Trophoblast cell (in vitro differentiated cells and primary cell): Measurements from ENCODE around the gene ULK4.

Experiments used
- DNase-seq, 2 donors: peaks; one replicate each; pipeline ENCODE4 v3.0.0-alpha.2; 2016
- H2AFZ ChIP-seq: 2 replicates; pipeline ENCODE4 v1.6.1; 2013; ENCODE audit warnings: low read length, moderate library complexity, mild to moderate bottlenecking; ENCODE audit not compliant: insufficient read depth, poor library complexity
- H2AK5ac ChIP-seq: 2 replicates; pipeline ENCODE4 v1.6.1; 2013; ENCODE audit warnings: mild to moderate bottlenecking, low read length
- H2BK120ac ChIP-seq: 2 replicates; pipeline ENCODE4 v1.6.1; 2013; ENCODE audit warnings: low read length, mild to moderate bottlenecking, moderate library complexity; ENCODE audit not compliant: insufficient read depth, poor library complexity
- H2BK12ac ChIP-seq: 2 replicates; pipeline ENCODE4 v1.6.1; 2013; ENCODE audit warnings: mild to moderate bottlenecking, low read length, moderate library complexity
- H2BK5ac ChIP-seq: 2 replicates; pipeline ENCODE4 v1.6.1; 2013; ENCODE audit warnings: low read length, low read depth, moderate library complexity, mild to moderate bottlenecking; ENCODE audit not compliant: poor library complexity
- H3K14ac ChIP-seq: 2 replicates; pipeline ENCODE4 v1.6.1; 2013; ENCODE audit warnings: mild to moderate bottlenecking, low read length
- H3K18ac ChIP-seq: 2 replicates; pipeline ENCODE4 v1.6.1; 2013; ENCODE audit warnings: mild to moderate bottlenecking, low read length
- H3K23ac ChIP-seq: 2 replicates; pipeline ENCODE4 v1.6.1; 2013; ENCODE audit warnings: low read length
- H3K27ac ChIP-seq: 2 replicates; pipeline ENCODE4 v1.5.1; 2013; ENCODE audit warnings: low read depth, mild to moderate bottlenecking, inconsistent platforms, low read length, moderate library complexity
- H3K27me3 ChIP-seq: 2 replicates; pipeline ENCODE4 v1.6.1; 2013; ENCODE audit warnings: inconsistent platforms, mild to moderate bottlenecking, low read length, moderate library complexity; ENCODE audit not compliant: insufficient read depth
- H3K36me3 ChIP-seq, 2 experiments: 1 replicate in 1 of 2; 2 replicates in 1 of 2; pipeline ENCODE4 v1.6.1; 2013; ENCODE audit warnings: low read length in 2 of 2, mild to moderate bottlenecking in 2 of 2, moderate library complexity in 1 of 2; ENCODE audit not compliant: insufficient read depth in 2 of 2, control insufficient read depth in 1 of 2
- H3K4ac ChIP-seq: 2 replicates; pipeline ENCODE4 v1.6.1; 2013; ENCODE audit warnings: low read depth, mild to moderate bottlenecking, low read length, moderate library complexity
- H3K4me1 ChIP-seq, 2 experiments: 1 replicate in 1 of 2; 2 replicates in 1 of 2; pipeline ENCODE4 v1.6.1; 2013; ENCODE audit warnings: low read length in 2 of 2, mild to moderate bottlenecking in 2 of 2, moderate library complexity in 1 of 2; ENCODE audit not compliant: insufficient read depth in 2 of 2, control insufficient read depth in 1 of 2
- H3K4me2 ChIP-seq: 2 replicates; pipeline ENCODE4 v1.6.1; 2013; ENCODE audit warnings: inconsistent platforms, mild to moderate bottlenecking, low read length, moderate library complexity
- H3K4me3 ChIP-seq: 2 replicates; pipeline ENCODE4 v1.5.1; 2013; ENCODE audit warnings: mild to moderate bottlenecking, low read depth, low read length, inconsistent platforms
- H3K79me1 ChIP-seq: one replicate; pipeline ENCODE4 v1.6.1; 2013; ENCODE audit warnings: low read length
- H3K79me2 ChIP-seq: 2 replicates; pipeline ENCODE4 v1.6.1; 2013; ENCODE audit warnings: low read length, mild to moderate bottlenecking; ENCODE audit not compliant: control insufficient read depth, insufficient read depth, poor library complexity
- H3K9ac ChIP-seq: 2 replicates; pipeline ENCODE4 v1.6.1; 2013; ENCODE audit warnings: mild to moderate bottlenecking, low read length
- H3K9me3 ChIP-seq: 2 replicates; pipeline ENCODE4 v1.6.1; 2013; ENCODE audit warnings: low read depth, mild to moderate bottlenecking, control low read depth, inconsistent platforms, low read length; ENCODE audit not compliant: insufficient read depth
- H4K12ac ChIP-seq: 2 replicates; pipeline ENCODE4 v1.6.1; 2013; ENCODE audit warnings: low read depth, mild to moderate bottlenecking, low read length, moderate library complexity
- H4K8ac ChIP-seq: 2 replicates; pipeline ENCODE4 v1.6.1; 2013; ENCODE audit warnings: low read depth, mild to moderate bottlenecking, low read length, moderate library complexity
- H4K91ac ChIP-seq: one replicate; pipeline ENCODE4 v1.6.1; 2013; ENCODE audit warnings: low read depth, mild to moderate bottlenecking, low read length, moderate library complexity
- WGBS: extraction: QIAGEN DNeasy Blood & Tissue Kit; methylation state at CpG from one replicate; pipeline ENCODE4 v1.1.7; 2013; ENCODE audit warnings: missing lambda C conversion rate; ENCODE audit not compliant: insufficient read length, insufficient coverage; ENCODE audit errors: extremely low coverage; 5-methylcytosine and 5-hydroxymethylcytosine counted together

The ULK4 gene

GRCh38 chr3:41236228-41236627, 725.7 kb downstream of the ULK4 start:
- H3K4me3 ChIP-seq = no peak overlapping the region
- no peak overlapping the region for H2BK5ac ChIP-seq
- H3K4me1 ChIP-seq = peaks cover 2 to 6% of the 10 kb centered on the region in 2 experiments
- no peak overlapping the region for H2BK120ac ChIP-seq
- no peak overlapping the region for H2AFZ ChIP-seq
- H3K79me2 ChIP-seq = no peaks in the 10 kb centered on the region
- no peak overlapping the region for H3K27ac ChIP-seq
- H4K91ac ChIP-seq = no peak overlapping the region
- WGBS = no CpG with 5 or more reads among the region's 2 CpGs
- no peaks in the 10 kb centered on the region for H3K79me1 ChIP-seq
- H3K14ac ChIP-seq = no peak overlapping the region
- H4K12ac ChIP-seq = no peak overlapping the region
- H3K36me3 ChIP-seq = peaks cover 16 to 47% of the 10 kb centered on the region in 2 experiments
- no peak overlapping the region for H3K18ac ChIP-seq
- no peaks in the 10 kb centered on the region for H3K27me3 ChIP-seq
- no peaks in the 10 kb centered on the region for H3K9me3 ChIP-seq
- no peak overlapping the region for H3K4ac ChIP-seq
- H3K4me2 ChIP-seq = no peak overlapping the region
- no peak overlapping the region for H2AK5ac ChIP-seq
- DNase-seq = no peak
- no peak overlapping the region for H3K9ac ChIP-seq
- H2BK12ac ChIP-seq = no peak overlapping the region
- no peak overlapping the region for H3K23ac ChIP-seq
- H4K8ac ChIP-seq = no peak overlapping the region

- Histone ChIP-seq H3K27ac (no peak overlapping the region), H2BK12ac (no peak overlapping the region), H2AFZ (no peak overlapping the region), H3K36me3 (peaks cover 18 to 52% of the 10 kb centered on the region in 2 experiments), H3K23ac (no peak overlapping the region), H4K8ac (no peak overlapping the region), H3K4me2 (no peak overlapping the region), H3K18ac (no peak overlapping the region), H3K79me1 (no peaks in the 10 kb centered on the region), H3K14ac (no peak overlapping the region), H3K9me3 (no peaks in the 10 kb centered on the region), H3K4me3 (no peak overlapping the region), H4K91ac (no peak overlapping the region), H3K79me2 (no peaks in the 10 kb centered on the region), H3K27me3 (no peaks in the 10 kb centered on the region), H3K4ac (no peak overlapping the region), H2AK5ac (no peak overlapping the region), H3K4me1 (peaks cover 2 to 6% of the 10 kb centered on the region in 2 experiments), H2BK120ac (no peak overlapping the region), H3K9ac (no peak overlapping the region), H4K12ac (no peak overlapping the region), H2BK5ac (no peak overlapping the region)
- no CpG with 5 or more reads among the region's 6 CpGs for WGBS
- DNase-seq = no peak
These were observed 726.8 kb downstream of the ULK4 start for GRCh38 chr3:41234823-41235721.

DNA sequence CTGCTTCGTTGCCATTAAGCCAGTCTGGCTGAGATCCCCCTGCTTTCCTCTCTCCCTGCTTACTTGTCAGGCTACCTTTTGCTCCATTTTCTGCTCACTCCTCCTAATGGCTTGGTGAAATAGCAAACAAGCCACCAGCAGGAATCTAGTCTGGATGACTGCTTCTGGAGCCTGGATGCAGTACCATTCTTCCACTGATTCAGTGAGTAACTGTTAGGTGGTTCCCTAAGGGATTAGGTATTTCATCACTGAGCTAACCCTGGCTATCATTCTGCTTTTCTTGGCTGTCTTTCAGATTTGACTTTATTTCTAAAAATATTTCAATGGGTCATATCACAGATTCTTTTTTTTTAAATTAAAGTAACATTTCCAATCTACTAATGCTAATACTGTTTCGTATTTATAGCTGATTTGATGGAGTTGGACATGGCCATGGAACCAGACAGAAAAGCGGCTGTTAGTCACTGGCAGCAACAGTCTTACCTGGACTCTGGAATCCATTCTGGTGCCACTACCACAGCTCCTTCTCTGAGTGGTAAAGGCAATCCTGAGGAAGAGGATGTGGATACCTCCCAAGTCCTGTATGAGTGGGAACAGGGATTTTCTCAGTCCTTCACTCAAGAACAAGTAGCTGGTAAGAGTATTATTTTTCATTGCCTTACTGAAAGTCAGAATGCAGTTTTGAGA, 737.6 kb downstream of the ULK4 start:
- H3K4ac ChIP-seq = peak overlapping the region; percentile 57
- H3K9me3 ChIP-seq = no peaks in the 10 kb centered on the region
- peaks cover 2% of the 10 kb centered on the region in 2 experiments for H3K4me1 ChIP-seq
- no peak overlapping the region for H4K91ac ChIP-seq
- DNase-seq = no peak
- H2AK5ac ChIP-seq = no peak overlapping the region
- H3K36me3 ChIP-seq = peaks cover 11 to 30% of the 10 kb centered on the region in 2 experiments
- no peak overlapping the region for H3K4me2 ChIP-seq
- H4K12ac ChIP-seq = no peak overlapping the region
- H3K79me2 ChIP-seq = peaks cover 17% of the 10 kb centered on the region
- no peak overlapping the region for H2BK120ac ChIP-seq
- H3K27me3 ChIP-seq = no peaks in the 10 kb centered on the region
- no CpG with 5 or more reads among the region's 3 CpGs for WGBS
- H3K79me1 ChIP-seq = no peaks in the 10 kb centered on the region
- no peak overlapping the region for H3K14ac ChIP-seq
- no peak overlapping the region for H2BK5ac ChIP-seq
- H3K27ac ChIP-seq = no peak overlapping the region
- no peak overlapping the region for H2AFZ ChIP-seq
- H4K8ac ChIP-seq = no peak overlapping the region
- H3K23ac ChIP-seq = no peak overlapping the region
- H2BK12ac ChIP-seq = no peak overlapping the region
- no peak overlapping the region for H3K4me3 ChIP-seq
- H3K9ac ChIP-seq = no peak overlapping the region
- H3K18ac ChIP-seq = no peak overlapping the region

DNA sequence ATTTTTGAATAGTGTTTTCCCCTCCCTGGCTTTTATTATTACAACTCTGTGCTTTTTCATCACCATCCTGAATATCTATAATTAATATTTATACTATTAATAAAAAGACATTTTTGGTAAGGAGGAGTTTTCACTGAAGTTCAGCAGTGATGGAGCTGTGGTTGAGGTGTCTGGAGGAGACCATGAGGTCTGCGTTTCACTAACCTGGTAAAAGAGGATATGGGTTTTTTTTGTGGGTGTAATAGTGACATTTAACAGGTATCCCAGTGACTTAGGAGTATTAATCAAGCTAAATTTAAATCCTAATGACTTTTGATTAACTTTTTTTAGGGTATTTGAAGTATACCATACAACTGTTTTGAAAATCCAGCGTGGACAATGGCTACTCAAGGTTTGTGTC, 738.2 kb downstream of the ULK4 start:
- no peak overlapping the region for H3K14ac ChIP-seq
- peaks cover 11 to 30% of the 10 kb centered on the region in 2 experiments for H3K36me3 ChIP-seq
- H2BK5ac ChIP-seq = no peak overlapping the region
- no peak overlapping the region for H3K18ac ChIP-seq
- no peak for DNase-seq
- no peaks in the 10 kb centered on the region for H3K79me1 ChIP-seq
- no peak overlapping the region for H2BK120ac ChIP-seq
- H4K12ac ChIP-seq = no peak overlapping the region
- H3K23ac ChIP-seq = no peak overlapping the region
- no peak overlapping the region for H2BK12ac ChIP-seq
- peaks cover 2% of the 10 kb centered on the region in 2 experiments for H3K4me1 ChIP-seq
- H3K9me3 ChIP-seq = no peaks in the 10 kb centered on the region
- no peak overlapping the region for H4K91ac ChIP-seq
- no peak overlapping the region for H3K9ac ChIP-seq
- no peak overlapping the region for H4K8ac ChIP-seq
- no peak overlapping the region for H3K27ac ChIP-seq
- peaks cover 17% of the 10 kb centered on the region for H3K79me2 ChIP-seq
- peak overlapping the region; percentile 57 for H3K4ac ChIP-seq
- H2AK5ac ChIP-seq = no peak overlapping the region
- H3K4me2 ChIP-seq = no peak overlapping the region
- no CpG with 5 or more reads among the region's 2 CpGs for WGBS
- no peak overlapping the region for H2AFZ ChIP-seq
- no peak overlapping the region for H3K4me3 ChIP-seq
- no peaks in the 10 kb centered on the region for H3K27me3 ChIP-seq
